CD4-positive, alpha-beta T cell treated with Interleukin-4 for 4 hours (primary cell): ENCODE data around the gene GATAD2A.

ENCODE experiments used
- DNase-seq: peaks from one replicate; pipeline ENCODE4 v3.0.0-alpha.2; 2020

GATAD2A gene

GRCh38 chr19:19491321-19492025 is 86.0 kb downstream of the GATAD2A start:
- no peak for DNase-seq

DNA sequence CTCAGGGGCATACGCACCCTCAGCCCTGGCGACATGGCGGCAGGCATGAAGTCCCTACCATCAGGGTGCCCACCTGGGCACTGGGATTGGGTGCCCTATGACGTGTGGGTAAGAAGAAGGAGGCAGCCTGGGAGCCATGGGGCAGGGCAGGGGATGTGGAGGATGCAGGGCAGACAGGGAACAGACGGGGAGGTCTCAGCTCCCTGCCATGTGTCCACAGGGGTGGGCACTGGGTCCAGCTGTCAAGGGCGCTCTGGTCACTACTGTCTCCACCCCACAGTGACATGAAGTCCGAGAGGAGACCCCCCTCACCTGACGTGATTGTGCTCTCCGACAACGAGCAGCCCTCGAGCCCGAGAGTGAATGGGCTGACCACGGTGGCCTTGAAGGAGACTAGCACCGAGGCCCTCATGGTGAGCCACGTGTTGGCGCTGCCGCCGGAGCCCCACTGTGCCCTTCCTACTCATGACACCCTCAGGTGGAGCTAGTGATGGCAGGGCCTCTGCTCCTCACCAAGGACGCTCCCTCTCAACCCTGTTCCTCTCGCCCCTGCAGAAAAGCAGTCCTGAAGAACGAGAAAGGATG is 86.6 kb downstream of the GATAD2A start:
- no peak for DNase-seq

GRCh38 chr19:19493841-19494546 is 88.5 kb downstream of the GATAD2A start:
- DNase-seq = no peak

- DNase-seq = no peak
These were observed 90.4 kb downstream of the GATAD2A start for GRCh38 chr19:19495614-19496603.

GRCh38 chr19:19498255-19498991 is 92.9 kb downstream of the GATAD2A start:
- no peak for DNase-seq

GRCh38 chr19:19499272-19499995 is 94.0 kb downstream of the GATAD2A start:
- DNase-seq = no peak

DNA sequence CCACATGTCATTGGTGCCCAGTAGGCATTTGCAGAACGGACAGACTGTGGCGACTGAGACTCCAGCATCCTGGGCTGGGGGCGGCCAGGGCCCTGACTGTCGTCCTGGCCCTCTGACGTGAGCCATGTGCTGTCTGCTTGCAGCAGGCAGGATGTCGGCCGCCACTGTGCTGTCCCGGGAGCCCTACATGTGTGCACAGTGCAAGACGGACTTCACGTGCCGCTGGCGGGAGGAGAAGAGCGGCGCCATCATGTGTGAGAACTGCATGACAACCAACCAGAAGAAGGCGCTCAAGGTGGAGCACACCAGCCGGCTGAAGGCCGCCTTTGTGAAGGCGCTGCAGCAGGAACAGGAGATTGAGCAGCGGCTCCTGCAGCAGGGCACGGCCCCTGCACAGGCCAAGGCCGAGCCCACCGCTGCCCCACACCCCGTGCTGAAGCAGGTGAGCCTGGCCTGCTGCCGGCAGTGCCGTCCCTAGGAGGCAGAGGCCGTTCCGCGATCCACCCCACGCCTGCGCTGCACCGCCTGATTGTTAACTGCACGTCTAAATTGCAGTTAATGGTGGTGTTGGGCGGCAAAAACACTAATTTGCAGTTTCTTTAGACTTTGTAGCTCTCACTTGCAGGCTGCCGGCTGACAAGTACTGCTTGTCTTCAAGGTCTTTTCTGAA is 95.6 kb downstream of the GATAD2A start:
- no peak for DNase-seq

- DNase-seq = no peak
These were observed 96.3 kb downstream of the GATAD2A start for GRCh38 chr19:19501798-19502197.

- no peak for DNase-seq
These were observed 96.8 kb downstream of the GATAD2A start for GRCh38 chr19:19502281-19502680.

DNA sequence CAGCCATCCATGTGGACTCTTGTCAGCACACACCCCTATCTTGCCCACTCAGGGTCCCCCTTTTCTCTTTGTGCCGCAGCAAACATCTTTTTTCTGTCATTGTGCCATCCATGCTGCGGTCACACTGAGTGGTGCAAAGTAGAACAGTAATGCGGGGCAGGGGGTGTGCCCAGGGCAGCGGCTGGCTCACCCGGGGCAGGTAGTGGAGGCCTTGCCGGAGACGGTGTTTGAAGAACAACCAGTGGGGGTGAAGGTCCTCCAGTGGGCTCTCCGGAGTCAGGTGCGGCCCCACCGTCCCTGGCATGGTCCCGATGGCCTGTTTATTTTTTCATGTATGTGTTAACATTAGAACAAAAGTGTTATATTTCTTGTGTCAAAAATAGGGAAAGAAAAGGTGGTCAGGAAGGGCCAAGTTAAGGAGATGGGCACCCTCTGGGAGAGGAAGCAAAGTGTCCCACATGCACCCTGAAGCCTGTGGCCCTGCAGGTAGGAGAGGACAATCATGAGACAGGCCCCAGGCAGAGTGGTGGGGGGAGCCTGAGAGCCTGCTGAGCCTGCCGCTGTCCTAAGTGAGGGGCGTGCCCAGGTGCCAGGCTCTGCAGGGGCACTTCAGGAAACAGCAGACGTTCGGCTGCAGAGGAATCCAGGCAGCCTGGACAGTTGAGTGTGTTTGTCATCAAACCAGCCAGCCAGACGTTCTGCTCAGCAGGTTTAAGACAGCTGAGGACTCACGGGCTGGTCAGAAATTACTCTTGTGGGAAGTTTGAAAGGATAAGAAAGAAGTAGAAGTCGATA is 97.5 kb downstream of the GATAD2A start:
- DNase-seq = no peak

GRCh38 chr19:19504754-19505668 is 99.5 kb downstream of the GATAD2A start:
- no peak for DNase-seq

DNA sequence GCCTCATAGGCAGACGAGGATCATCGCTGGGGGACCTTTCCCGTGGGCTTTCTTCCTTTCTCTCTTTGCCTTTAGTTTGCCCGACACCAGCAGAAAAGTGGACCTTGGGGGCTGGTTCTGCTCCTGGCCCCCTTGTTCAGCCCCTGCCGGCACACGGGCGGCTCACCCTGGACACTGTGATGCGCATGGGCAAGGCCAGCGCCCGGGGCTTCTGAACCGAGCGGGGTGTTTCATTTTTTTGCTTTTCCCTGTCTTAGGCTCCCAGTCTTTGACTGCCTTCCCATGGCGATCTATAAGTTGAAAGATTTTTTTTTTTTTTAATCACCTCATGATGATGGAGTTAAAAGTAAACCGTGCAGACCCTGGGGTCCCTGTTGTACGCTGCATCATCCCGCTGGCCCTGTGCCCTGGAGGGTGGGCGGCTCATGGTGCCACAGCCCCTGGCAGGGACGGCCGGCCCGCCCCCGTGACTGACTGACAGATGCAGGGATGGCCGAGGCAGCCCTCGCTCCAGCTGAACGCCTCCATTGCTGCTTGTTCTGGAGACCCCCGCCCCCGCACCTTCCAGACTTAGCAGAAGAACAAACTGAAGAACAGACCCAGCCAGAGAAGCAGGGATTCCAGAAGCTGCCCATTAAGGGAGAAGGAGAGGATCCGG is 100.3 kb downstream of the GATAD2A start:
- DNase-seq = no peak

- DNase-seq = no peak
These were observed 101.1 kb downstream of the GATAD2A start for GRCh38 chr19:19506592-19506991.

DNA sequence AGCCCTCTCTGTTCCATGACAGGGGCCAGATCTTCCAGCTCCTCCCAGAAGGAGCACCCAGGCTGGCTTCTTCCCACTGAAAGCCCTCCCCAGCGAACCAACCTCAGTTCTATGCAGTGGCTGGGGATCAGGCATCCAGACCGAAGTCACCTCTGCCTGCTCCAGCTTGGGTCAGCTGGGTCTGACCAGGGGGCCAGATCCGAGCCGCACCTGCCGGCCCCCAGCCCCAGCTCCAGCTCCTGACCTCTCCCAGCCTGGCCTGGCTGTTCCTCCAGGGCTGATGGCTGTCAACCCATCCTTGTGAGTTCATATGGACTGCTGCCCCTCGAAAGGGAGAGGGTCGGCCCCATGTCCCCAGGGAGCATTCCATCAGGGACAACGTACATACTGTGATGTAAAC is 101.9 kb downstream of the GATAD2A start:
- no peak for DNase-seq

DNA sequence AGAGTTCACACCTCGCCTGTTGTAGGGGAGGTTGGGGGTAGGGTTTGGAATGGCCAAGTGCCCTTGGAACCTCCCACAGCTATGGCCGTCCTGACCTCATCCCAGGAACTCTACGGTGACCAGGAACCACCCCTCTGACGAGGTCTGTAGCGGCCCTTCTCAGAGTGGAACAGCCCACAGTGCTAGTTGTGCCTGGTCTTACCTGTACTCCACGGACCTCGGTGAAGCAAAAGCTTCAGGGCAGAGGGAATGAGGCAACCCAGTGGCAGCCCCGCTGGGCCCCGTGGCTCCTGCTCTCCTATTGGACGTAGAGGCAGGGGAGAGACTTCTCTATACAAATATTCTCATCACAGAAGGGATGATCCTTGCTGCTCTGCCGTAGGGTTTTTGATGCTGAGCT is 102.7 kb downstream of the GATAD2A start:
- no peak for DNase-seq

DNA sequence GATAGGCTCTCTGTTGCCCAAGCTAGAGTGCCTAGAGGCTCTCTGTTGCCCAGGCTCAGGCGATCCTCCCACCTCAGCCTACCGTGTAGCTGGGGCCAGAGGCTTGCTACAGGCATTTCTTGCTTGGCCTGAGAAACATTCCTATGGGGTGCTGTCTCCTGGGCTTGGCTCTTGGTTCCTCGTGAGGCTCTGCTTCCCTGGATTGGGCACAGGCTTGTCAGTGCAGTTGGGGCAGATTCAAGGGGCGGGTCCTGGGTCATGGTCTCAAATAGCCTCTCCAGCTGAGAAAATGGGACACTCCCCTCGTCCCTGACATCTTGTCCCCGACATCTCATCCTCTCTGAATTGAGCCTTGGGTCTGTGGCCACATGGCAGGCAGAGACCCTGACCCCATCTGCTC is 105.0 kb downstream of the GATAD2A start:
- DNase-seq = no peak

GRCh38 chr19:19513682-19514081 is 108.2 kb downstream of the GATAD2A start:
- no peak for DNase-seq

DNA sequence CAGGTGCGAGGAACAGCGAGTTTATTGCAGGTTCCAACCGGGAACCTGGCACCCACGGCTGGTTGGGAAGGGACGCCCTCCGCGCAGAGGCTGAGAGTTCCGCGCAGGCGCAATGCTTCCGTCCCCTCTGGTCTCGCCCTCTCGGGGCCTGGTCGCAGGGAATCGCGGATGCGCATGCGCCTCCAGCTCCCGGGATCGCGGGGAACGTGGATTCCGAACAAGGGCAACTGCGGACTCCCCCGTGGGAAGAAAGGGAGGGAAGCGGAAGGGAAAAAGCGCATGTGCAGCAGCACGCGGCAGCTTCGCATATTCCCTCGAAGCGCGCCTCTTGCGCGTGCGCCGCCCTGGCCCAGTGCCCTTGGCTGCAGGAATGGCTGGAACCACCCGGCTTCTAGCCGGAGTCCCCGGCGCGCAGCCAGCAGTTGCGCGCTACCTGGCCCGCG is 108.8 kb downstream of the GATAD2A start:
- no peak for DNase-seq
